Urothelium cell line (cell line): ENCODE results near the gene SLC25A15.
"Not testable (repeated sequence)": the region's sequence is repeated elsewhere in the genome, so short reads cannot be mapped to it uniquely, and the experiment has no call there.

Experiments used
- DNase-seq: peaks from one replicate; pipeline ENCODE4 v3.0.0; 2011; ENCODE audit warnings: low spot score, mixed read lengths
- FAIRE-seq: peaks from 2 replicates; lab custom pipeline; 2011; peaks lifted over from hg19 to GRCh38; lab: Jason Lieb, UNC

The SLC25A15 gene

GRCh38 chr13:40812102-40812501 lies 22.7 kb downstream of the SLC25A15 start:
- DNase-seq (no peak), FAIRE-seq (no peak)

- no peak for FAIRE-seq
- DNase-seq = no peak
Measured at GRCh38 chr13:40812724-40813445, 23.5 kb downstream of the SLC25A15 start.

GRCh38 chr13:40813667-40814454 lies 24.4 kb downstream of the SLC25A15 start:
- FAIRE-seq = no peak
- DNase-seq = peak; percentile 7

GRCh38 chr13:40814803-40815202 lies 25.4 kb downstream of the SLC25A15 start:
- DNase-seq (no peak), FAIRE-seq (no peak)

GRCh38 chr13:40818926-40819325 lies 29.5 kb downstream of the SLC25A15 start:
- DNase-seq (no peak), FAIRE-seq (no peak)

GRCh38 chr13:40819797-40820315 lies 30.4 kb downstream of the SLC25A15 start:
- FAIRE-seq = no peak

GRCh38 chr13:40839725-40840124 lies 50.3 kb downstream of the SLC25A15 start:
- not testable (repeated sequence) for DNase-seq, FAIRE-seq

More at GRCh38 chr13:40819797-40820315, 30.4 kb downstream of the SLC25A15 start:
- no peak for DNase-seq

GRCh38 chr13:40840955-40841354 lies 51.5 kb downstream of the SLC25A15 start:
- not testable (repeated sequence) for FAIRE-seq, DNase-seq
